GM21528 (cell line): ENCODE data around the gene CLMN.

Experiments used
- ATAC-seq: cut with Tn5 transposase; IDR thresholded peaks from one replicate; pipeline ENCODE4 v1.9.1; 2021; ENCODE audit warnings: mild to moderate bottlenecking, moderate library complexity; ENCODE audit not compliant: unreplicated experiment, low FRiP score

The CLMN gene

GRCh38 chr14:95227279-95227860 is 92.3 kb downstream of the CLMN start:
- no peak for ATAC-seq

GRCh38 chr14:95226801-95227200 is 92.9 kb downstream of the CLMN start:
- no peak for ATAC-seq

GRCh38 chr14:95225251-95225887 is 94.3 kb downstream of the CLMN start:
- ATAC-seq = no peak

- no peak for ATAC-seq
These were observed 96.8 kb downstream of the CLMN start for GRCh38 chr14:95222870-95223398.

GRCh38 chr14:95222151-95222631 is 97.5 kb downstream of the CLMN start:
- no peak for ATAC-seq

DNA sequence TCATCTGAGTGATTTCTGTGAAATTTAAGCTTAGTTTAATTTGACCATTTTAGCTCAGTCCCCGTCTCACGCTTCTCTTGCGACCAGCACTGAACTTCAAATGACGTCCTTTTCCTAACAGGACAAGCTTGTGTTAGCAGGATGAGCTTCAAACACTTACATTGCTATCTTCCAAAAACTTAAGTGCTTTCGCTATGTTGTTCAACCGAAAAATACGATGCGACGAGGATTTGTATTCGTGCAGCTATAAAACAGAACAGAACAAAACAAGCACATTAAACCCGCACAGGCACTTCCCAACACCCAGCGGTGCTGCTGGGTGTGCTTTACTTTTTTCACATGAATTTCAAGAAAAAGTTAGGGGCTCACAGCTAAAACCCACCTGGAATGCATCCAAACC is 98.2 kb downstream of the CLMN start:
- ATAC-seq = no peak

DNA sequence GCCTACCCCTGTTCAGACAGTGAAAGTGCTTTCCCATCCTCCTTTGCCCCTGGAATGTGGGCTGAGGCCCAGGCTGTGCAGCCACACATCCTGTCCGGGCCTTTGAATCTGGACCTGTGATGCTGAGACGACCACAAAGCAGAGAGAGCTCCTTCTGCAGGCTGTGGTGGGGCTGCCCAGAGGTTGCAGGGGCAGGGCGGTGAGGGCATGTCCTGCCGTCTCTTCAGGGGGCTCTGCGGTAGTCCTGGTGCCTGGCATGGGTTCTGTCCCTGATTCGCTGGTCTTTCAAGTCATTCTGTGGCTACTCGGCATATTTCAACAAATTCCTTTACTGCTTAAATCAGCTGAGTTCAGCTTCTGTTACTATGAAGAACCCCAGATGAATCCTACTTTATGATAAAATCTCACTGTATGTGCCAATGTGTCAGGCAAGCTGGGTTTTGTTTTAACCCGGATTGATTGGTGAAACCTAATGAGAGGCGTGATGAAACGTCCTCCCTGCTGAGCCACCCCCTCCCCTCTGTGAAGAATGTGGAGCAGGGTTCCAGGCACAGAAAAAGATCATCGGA is 99.0 kb downstream of the CLMN start:
- no peak for ATAC-seq

- no peak for ATAC-seq
These were observed 101.1 kb downstream of the CLMN start for GRCh38 chr14:95218472-95219193.

DNA sequence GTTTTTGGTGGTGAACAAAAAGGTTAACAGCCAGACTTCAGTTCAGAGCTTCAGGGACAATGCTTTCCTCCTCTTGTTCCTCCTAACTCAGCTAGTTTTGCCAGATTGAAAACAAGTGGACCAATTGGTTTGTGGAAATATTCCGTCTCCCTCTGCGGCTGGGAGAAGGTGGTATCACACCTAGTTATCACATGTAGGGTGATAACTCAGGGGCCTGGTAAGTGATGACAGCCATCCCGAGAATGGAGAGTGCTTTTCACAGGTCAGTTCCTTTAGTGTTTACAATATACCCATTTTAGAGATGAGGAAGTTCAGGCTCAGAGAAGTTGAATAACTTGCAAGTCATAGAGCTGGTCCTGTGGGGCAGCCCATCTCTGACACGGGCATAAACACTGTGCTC is 101.7 kb downstream of the CLMN start:
- ATAC-seq = no peak

DNA sequence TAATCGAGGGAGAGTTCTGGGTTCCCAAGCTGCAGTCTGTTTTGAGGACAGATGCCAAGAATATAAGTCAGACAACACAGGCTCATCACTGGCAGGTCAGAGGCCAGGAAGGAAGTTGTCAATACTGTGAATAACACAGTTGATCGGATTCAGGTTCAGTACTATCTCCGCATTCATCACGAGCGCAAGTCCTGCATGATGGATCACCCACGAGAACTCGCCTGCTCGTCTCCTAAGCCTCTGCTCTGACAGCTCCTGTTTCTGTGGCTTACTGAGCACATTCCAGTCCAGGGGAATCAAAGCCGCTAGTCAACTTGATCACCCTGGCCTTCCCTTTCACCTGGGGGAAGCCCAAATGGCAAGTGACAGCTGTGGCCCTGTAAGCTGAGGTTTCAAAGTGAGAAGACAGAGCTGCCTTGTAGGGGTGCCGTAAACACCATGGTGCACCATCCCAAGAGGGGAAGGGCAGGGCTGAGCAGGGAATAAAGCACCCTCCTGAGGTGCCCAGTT is 102.3 kb downstream of the CLMN start:
- ATAC-seq = no peak

GRCh38 chr14:95216008-95216407 is 103.7 kb downstream of the CLMN start:
- ATAC-seq = no peak

DNA sequence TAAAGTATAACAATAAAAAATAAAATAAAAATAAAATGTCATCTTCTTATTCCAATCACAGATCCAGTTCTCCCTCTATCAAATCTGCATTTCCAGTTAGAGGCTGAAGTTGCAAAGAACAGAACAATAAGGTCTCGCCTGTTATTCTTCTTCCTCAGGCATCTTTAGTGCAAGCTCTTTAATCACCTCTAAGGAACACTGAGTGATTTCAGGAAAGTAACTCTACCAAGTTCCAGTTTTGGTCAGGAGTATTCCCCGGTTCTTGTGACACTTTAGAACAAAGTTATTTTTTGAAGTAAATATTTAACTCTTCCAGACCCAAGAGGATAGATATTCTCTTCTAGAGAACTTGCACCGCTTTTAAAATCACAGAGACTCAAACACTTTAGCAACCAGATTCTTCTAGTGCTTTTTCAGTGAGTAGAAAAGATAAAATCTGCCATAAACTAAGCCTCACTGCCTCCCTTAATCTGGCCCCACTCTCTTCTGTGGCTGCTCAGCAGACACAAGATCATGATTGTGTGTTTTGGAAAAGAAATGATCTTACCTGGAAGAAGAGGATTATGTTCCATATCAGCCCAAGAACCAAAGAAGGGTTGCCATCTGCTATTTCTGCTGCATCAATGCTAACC is 104.5 kb downstream of the CLMN start:
- ATAC-seq = no peak

GRCh38 chr14:95213774-95214173 is 105.9 kb downstream of the CLMN start:
- ATAC-seq = no peak

- ATAC-seq = no peak
These were observed 107.8 kb downstream of the CLMN start for GRCh38 chr14:95211721-95212504.

DNA sequence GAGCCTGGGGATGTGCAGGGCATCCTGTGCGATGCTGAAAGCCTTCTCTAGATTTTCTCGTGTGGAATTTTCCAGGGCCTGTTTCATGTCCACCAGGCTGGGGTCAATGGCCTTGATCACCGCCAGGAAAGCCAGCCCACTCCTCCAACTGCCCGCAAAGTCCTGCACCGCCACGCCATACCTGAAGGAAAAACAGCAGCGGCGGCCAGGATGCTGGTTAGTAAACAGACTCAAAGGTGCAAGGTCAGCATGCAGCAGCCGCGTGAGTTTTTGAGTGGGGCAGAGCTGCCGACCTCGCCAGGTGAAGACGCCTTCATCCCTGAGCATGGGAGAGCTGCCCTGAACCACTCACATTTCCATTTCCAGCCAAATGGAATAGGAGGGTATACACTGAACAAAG is 109.0 kb downstream of the CLMN start:
- no peak for ATAC-seq

DNA sequence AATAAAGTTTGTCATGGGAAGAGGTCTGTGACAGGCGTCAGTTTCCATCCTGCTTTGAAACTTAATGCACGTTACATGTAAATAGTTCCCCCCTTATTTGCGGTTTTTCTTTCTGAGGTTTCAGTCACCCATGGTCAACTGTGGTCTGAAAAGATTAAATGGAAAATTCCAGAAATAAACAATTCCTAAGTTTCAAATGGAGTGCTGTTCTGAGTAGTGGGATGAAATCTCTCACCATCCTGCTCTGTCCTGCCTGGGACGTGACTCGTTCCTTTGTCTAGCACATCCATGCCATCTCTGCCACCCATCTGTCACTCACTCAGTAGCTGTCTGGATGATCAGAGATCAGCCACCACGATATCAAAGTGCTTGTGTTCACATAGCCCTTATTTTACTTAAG is 111.1 kb downstream of the CLMN start:
- no peak for ATAC-seq

- ATAC-seq = no peak
These were observed 112.1 kb downstream of the CLMN start for GRCh38 chr14:95207475-95208233.

DNA sequence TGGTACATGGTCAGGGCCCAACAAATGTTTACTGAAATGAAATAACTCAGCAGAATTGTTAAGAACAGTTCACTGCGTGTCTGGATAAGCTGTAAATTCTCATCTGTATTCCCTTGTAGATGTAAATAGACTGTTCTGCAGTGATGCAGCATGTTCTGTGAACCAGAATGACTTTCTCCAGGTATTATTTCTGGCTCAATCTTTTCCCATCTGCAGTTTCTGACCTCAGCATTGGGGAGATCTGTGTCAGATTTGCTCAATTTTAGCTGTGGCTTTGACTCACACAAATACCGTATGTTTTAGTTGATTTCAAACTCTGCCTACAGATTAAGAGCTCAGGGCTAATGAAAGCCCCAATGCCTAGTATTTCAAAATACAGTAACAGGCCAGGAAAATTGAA is 113.2 kb downstream of the CLMN start:
- ATAC-seq = no peak

- no peak for ATAC-seq
These were observed 115.0 kb downstream of the CLMN start for GRCh38 chr14:95204705-95205104.
